SU-DHL-6 (cell line): ENCODE results near the gene CDK12.

Experiments
- EZH2phosphoT487 ChIP-seq: fragments of 200-600 bp; sonication (generic), shearing (Covaris generic); conservative IDR thresholded peaks from 2 replicates; pipeline ENCODE4 v1.6.1; 2018; ENCODE audit warnings: mild to moderate bottlenecking, antibody characterized with exemption, low read length, moderate library complexity, mixed read lengths
- TF ChIP-seq, protein P1 (sequence below): fragments of 200-600 bp; sonication (generic); IDR thresholded peaks from one replicate; pipeline ENCODE4 v1.5.1; 2017; ENCODE audit warnings: antibody characterized with exemption, mild to moderate bottlenecking, low read length, moderate library complexity; ENCODE audit not compliant: insufficient read depth, poor library complexity, severe bottlenecking

GRCh38 chr17:39462631-39463375 is 1.5 kb downstream of the CDK12 start:
- TF ChIP-seq, protein P1, sequence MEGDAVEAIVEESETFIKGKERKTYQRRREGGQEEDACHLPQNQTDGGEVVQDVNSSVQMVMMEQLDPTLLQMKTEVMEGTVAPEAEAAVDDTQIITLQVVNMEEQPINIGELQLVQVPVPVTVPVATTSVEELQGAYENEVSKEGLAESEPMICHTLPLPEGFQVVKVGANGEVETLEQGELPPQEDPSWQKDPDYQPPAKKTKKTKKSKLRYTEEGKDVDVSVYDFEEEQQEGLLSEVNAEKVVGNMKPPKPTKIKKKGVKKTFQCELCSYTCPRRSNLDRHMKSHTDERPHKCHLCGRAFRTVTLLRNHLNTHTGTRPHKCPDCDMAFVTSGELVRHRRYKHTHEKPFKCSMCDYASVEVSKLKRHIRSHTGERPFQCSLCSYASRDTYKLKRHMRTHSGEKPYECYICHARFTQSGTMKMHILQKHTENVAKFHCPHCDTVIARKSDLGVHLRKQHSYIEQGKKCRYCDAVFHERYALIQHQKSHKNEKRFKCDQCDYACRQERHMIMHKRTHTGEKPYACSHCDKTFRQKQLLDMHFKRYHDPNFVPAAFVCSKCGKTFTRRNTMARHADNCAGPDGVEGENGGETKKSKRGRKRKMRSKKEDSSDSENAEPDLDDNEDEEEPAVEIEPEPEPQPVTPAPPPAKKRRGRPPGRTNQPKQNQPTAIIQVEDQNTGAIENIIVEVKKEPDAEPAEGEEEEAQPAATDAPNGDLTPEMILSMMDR, result no peak
- TF ChIP-seq EZH2phosphoT487, result no peak
